Sigmoid colon (tissue), 4 donors: Measurements from ENCODE around the gene BRMS1.

Source experiments
- EP300 ChIP-seq, 4 donors: sonication (generic); formaldehyde crosslinking; IDR thresholded peaks; one replicate each; pipeline ENCODE4 v1.6.1; 2017; ENCODE audit warnings: antibody characterized with exemption in 4 of 4
- POLR2A ChIP-seq, 2 donors: fragments of 450-650 bp; IDR thresholded peaks; one replicate each; pipeline ENCODE4 v1.6.1; 2016; ENCODE audit warnings: antibody characterized with exemption in 2 of 2, mild to moderate bottlenecking in 2 of 2, moderate library complexity in 2 of 2
- POLR2AphosphoS5 ChIP-seq, 4 donors: sonication (generic); formaldehyde crosslinking; IDR thresholded peaks; one replicate each; pipeline ENCODE4 v1.6.1; 2017; ENCODE audit warnings: antibody characterized with exemption in 4 of 4
- TF ChIP-seq, protein P1 (sequence below), 4 experiments: fragments of 450-650 bp in 3 of 4; fragments of 200-600 bp in 1 of 4; IDR thresholded peaks; one replicate each; pipeline ENCODE4 v1.5.1; 2016 to 2019; ENCODE audit warnings: antibody characterized with exemption in 4 of 4, mild to moderate bottlenecking in 3 of 4, moderate library complexity in 2 of 4

DNA sequence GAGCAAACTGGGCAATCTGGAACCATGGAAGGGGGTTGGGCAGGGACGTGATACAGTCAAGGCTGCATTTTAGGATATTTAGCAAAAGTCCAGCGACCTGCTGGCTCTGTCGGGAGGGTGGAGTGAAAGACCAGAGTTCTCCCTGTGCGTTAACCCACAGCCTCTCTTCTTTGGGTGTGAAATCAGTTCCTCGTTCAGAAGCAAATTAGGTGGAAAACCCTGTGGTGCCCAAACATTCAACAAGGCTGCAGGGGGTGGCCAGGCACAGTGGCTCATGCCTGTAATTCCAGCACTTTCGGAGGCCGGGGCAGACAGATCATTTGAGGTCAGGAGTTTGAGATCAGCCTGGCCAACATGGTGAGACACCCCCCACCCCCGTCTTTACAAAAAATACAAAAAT, 47.3 kb downstream of the BRMS1 start:
- TF ChIP-seq POLR2A (IDR thresholded peaks at IDR 0.05) (no peak), POLR2AphosphoS5 (IDR thresholded peaks at IDR 0.05) (no peak), EP300 (IDR thresholded peaks at IDR 0.05) (no peak)
- TF ChIP-seq, protein P1, sequence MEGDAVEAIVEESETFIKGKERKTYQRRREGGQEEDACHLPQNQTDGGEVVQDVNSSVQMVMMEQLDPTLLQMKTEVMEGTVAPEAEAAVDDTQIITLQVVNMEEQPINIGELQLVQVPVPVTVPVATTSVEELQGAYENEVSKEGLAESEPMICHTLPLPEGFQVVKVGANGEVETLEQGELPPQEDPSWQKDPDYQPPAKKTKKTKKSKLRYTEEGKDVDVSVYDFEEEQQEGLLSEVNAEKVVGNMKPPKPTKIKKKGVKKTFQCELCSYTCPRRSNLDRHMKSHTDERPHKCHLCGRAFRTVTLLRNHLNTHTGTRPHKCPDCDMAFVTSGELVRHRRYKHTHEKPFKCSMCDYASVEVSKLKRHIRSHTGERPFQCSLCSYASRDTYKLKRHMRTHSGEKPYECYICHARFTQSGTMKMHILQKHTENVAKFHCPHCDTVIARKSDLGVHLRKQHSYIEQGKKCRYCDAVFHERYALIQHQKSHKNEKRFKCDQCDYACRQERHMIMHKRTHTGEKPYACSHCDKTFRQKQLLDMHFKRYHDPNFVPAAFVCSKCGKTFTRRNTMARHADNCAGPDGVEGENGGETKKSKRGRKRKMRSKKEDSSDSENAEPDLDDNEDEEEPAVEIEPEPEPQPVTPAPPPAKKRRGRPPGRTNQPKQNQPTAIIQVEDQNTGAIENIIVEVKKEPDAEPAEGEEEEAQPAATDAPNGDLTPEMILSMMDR (IDR thresholded peaks at IDR 0.05) = no peak
